OCI-M1 (cell line): ENCODE results near the gene HCFC1.

Experiments used
- DNase-seq: peaks from one replicate; lab custom pipeline; 2025; lab: John Stamatoyannopoulos, UW

The HCFC1 gene

DNA sequence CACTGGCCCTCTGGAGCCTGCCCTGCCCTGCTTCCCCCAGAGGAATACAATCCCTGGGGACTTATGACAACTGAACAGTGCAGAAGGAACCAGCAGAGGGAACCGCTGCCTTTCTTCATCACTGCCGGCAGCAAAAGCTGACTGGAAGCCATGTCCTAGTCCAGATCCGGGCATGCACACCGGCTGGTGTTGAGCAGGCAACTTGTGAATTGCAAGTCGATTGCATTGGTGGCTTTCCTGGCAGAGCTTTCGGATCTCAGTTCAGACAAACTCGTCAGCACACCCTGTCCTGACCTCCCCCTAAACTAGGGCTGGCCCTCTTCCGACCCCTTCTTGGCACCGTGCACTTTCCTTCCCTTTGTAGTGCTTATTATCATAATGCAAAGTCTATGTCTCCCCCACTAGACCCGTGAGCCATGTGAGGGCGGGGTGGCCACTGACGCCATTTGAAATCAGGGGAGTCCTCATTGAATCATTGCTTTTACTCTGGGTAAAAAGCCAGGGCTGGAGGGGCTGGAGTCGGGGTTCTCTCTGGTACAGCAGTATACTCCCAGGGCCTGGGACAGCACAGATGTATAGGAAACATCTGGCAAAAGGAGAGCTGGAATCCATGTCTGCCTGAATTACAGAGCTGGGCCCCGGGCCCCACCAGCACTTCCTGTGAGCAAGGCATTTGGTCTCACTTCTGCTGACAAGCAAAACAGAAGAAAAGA lies 47.3 kb downstream of the HCFC1 start:
- DNase-seq: peak; percentile 72

DNA sequence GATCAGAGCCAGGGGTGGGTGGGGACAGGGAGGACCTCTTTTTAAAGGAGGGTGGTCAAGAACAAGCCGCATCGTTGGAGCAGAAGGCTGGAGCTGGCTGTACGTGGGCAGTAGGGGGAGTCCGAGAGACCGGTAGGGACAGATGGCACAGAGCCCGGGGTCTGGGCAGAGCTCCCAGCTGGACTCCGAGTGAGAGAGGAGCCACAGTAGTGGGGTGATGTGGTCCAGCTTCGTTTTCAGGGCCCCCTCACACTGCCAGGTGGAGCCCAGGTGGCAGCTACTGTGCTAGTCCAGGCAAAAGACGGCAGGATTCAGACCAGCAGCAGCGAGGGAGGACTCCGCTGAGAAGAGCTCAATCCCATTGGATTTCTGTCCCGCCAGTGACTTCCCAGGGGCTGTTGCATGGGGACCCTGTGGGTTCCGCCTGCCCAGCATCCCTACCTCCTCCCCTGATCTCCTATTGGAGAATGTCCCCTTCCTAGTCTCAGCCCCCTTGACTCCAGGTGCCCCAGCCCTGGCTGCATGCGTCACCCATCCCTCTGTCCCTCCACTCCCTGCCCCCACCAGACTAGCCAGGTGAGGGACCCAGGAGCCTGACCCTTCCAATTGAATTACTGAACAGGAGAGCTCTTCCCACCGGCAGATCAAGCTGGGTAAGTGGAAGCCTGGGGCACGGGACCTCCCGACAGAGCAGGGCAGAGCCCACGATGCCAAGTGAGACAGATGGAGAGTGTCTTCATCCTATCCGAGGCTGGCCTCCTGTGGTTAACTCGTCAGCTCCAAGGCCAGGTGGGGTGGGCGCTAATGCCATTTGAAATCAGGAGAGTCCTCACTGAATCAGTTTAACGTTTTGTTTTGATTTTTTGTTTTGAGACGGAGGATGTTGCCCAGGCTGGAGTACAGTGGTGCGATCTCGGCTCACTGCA lies 48.4 kb downstream of the HCFC1 start:
- DNase-seq: no peak

- no peak for DNase-seq
Measured at GRCh38 chrX:153921511-153922446, 49.8 kb downstream of the HCFC1 start.

GRCh38 chrX:153921070-153921469 lies 50.5 kb downstream of the HCFC1 start:
- no peak for DNase-seq

DNA sequence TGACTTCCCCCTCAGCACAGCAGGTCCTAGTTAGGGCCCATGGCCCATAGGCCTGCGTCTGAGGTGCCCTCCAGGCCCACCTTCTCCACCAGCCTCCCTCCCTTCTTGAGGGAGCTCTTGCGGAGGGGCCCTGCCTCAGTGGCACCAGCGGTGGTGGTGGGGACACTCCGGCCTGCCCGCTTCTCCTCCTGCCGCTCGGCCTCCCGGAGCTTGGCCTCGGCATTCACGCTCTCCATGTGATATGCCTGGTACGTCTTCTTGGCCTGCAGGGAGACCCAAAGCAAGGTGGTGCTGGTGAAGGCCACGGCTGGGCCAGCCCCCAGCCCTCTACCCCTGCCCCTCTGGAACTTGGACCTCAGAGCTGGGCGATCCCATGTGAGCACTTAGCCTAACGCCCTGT lies 51.1 kb downstream of the HCFC1 start:
- DNase-seq: no peak

GRCh38 chrX:153919281-153919680 lies 52.3 kb downstream of the HCFC1 start:
- DNase-seq: no peak

GRCh38 chrX:153917869-153918268 lies 53.7 kb downstream of the HCFC1 start:
- DNase-seq: no peak

DNA sequence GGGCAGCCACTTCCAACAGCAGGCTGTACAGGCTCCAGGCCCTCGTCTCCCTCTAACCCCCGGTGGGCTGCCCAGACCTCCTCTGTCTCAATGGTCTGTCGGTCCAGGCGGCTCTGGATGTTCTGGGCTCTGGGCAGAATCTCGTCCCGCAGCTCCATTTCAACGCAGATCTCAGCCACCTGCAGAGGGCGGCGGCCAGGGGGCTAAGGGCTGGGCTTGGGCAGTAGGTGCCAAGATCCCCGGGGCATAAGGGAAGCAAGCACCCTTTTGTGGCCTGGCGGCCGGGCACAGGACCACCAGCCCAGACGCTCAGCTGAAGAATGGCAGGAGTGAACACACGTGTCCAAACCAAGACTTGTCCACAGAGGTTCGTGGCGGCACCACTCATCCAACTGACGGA lies 57.9 kb downstream of the HCFC1 start:
- no peak for DNase-seq

GRCh38 chrX:153913211-153913610 lies 58.4 kb downstream of the HCFC1 start:
- DNase-seq: no peak

- no peak for DNase-seq
Measured at GRCh38 chrX:153911798-153912197, 59.8 kb downstream of the HCFC1 start.

DNA sequence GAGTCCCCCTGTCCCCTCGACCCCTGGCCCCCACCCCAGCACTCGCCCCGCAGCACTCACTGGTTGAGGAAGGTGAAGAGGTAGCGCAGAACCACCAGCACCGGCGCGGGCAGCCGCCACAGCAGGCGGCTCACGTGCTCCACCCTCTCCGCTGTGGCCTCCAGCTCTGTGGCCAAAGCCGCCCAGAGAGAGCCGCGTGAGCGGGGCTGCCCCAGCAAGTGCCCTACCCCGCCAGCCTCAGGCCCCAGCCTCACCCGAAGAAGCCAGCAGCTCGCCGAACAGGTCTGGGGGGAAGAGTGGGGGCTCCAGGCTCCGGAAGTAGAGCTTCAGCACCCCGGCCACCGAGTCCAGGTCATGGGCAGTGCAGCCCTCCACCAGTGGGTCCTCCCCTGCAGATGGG lies 61.2 kb downstream of the HCFC1 start:
- no peak for DNase-seq

DNA sequence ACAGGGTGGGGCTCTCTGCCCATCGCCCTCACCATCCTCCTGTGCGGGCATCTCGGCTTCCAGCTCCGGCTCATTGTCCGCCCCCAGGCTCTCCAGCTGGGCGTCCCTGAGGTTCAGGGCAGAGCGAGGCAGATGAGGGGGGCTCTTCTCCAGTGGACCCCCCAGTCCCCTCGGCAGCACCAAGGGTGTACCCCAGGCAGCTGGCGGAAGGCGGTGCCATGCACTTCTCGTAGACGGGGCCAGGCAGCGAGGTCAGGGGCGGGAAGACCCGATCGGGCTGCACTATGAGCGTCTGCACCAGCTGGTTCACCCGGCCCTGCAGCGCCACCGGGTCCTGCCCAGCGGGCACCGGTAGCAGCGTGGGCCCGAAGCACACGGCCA lies 61.6 kb downstream of the HCFC1 start:
- no peak for DNase-seq

DNA sequence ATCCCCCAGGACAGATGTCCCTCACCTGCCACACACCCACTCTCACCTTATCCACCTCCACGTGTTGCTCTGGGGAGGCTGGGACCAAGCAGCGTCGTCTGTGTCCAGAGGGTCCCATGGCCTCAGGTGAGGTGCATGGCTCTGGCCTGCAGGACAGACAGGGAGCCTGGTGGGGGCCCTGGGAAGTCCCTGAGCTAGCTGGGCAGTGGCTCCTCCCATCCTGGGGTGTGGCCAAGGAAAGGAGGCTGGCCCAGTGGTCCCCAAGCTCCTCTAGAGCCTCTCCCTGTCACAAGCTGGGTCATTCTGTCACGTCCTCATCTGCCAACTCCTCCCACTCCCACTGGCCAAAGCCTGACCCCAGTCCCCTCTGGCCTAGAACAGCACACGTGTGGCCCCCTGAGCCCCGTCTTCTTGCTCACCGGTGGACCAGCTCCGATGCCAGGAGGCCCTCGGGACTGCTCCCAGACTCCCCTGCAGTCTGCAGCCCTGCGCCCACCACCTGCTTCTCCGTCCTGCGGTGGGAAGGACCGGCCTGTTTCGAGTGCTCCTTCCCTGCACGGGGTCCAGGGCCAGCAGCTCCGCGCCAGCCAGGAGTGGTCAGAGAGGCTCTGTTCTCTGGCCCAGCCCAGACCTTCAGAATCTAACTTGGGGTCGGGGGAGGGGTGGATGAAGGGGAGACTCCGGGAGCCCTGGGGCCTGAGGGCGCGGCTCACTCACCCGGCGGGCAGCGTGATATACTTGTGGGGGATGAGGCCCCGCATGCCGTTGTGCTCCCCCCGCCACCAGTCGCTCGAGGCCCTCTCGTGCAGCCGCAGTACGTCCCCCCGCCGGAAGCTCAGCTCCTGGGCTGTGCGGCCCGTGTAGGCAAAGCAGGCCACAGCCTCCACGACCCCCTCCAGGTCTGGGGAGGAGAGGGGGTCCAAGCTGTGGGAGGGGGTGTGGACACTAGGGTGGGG lies 62.3 kb downstream of the HCFC1 start:
- DNase-seq: peak; percentile 39

DNA sequence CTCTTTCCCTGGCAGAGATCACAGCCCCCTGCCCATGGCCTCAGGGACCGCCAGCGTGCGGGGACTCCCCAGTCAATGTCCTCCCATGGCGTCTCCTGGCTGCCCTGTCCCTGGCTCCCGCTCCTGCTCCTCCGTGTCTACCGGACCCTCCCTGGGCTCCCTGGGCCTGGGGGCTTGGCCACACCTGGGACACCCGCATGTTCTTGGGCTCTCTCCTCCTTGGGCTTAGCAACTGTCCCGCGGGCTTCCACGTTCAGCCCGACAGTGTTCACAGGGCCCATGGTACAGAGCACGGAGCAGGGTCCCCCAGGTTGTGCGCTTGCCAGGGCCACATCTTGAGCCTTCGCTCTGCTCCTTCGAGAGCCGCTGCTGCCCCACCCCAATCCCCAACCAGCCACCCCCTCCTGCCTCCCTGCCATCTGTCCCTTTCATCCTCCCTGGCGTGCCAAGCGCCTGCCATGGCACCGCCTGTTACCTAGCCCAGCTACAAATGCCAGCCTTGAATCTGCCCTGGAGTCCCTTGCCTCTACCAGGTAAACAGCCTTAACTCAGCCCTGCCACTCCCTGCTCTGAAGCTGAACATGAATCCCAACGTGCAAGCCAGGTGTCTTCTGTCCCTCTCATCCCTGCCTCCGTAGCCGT lies 63.3 kb downstream of the HCFC1 start:
- DNase-seq: no peak

DNA sequence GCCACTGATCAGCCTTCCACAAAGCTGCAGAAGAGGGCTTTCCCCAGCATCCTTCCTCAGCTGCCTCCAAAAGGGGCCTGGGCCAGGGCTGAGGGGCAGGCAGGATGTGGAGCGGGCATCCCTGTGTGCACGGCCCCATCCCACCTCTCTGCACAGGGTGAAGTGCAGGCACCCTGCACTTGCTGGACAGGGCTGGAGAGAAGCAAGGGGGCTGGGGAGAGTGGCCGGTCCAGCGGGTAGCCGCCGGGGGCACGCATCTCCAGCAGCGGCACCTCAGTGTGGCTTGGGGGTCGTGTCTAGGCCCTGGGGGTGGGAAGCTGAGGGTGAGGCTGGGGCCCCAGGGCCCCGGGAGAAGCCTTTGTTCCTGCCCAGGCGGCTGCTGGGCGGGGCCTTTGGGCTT lies 64.2 kb downstream of the HCFC1 start:
- no peak for DNase-seq

DNA sequence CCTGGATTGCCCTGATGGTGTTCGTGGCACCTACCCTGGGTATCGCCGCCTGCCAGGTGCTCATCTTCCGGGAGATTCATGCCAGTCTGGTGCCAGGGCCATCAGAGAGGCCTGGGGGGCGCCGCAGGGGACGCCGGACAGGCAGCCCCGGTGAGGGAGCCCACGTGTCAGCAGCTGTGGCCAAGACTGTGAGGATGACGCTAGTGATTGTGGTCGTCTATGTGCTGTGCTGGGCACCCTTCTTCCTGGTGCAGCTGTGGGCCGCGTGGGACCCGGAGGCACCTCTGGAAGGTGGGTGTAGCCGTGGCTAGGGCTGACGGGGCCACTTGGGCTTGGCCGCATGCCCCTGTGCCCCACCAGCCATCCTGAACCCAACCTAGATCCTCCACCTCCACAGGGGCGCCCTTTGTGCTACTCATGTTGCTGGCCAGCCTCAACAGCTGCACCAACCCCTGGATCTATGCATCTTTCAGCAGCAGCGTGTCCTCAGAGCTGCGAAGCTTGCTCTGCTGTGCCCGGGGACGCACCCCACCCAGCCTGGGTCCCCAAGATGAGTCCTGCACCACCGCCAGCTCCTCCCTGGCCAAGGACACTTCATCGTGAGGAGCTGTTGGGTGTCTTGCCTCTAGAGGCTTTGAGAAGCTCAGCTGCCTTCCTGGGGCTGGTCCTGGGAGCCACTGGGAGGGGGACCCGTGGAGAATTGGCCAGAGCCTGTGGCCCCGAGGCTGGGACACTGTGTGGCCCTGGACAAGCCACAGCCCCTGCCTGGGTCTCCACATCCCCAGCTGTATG lies 65.3 kb downstream of the HCFC1 start:
- DNase-seq: no peak

DNA sequence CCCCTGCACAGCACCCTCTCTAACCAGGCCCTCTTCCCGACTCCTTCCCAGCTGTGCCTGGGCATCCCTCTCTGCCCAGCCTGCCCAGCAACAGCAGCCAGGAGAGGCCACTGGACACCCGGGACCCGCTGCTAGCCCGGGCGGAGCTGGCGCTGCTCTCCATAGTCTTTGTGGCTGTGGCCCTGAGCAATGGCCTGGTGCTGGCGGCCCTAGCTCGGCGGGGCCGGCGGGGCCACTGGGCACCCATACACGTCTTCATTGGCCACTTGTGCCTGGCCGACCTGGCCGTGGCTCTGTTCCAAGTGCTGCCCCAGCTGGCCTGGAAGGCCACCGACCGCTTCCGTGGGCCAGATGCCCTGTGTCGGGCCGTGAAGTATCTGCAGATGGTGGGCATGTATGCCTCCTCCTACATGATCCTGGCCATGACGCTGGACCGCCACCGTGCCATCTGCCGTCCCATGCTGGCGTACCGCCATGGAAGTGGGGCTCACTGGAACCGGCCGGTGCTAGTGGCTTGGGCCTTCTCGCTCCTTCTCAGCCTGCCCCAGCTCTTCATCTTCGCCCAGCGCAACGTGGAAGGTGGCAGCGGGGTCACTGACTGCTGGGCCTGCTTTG lies 66.0 kb downstream of the HCFC1 start:
- no peak for DNase-seq

DNA sequence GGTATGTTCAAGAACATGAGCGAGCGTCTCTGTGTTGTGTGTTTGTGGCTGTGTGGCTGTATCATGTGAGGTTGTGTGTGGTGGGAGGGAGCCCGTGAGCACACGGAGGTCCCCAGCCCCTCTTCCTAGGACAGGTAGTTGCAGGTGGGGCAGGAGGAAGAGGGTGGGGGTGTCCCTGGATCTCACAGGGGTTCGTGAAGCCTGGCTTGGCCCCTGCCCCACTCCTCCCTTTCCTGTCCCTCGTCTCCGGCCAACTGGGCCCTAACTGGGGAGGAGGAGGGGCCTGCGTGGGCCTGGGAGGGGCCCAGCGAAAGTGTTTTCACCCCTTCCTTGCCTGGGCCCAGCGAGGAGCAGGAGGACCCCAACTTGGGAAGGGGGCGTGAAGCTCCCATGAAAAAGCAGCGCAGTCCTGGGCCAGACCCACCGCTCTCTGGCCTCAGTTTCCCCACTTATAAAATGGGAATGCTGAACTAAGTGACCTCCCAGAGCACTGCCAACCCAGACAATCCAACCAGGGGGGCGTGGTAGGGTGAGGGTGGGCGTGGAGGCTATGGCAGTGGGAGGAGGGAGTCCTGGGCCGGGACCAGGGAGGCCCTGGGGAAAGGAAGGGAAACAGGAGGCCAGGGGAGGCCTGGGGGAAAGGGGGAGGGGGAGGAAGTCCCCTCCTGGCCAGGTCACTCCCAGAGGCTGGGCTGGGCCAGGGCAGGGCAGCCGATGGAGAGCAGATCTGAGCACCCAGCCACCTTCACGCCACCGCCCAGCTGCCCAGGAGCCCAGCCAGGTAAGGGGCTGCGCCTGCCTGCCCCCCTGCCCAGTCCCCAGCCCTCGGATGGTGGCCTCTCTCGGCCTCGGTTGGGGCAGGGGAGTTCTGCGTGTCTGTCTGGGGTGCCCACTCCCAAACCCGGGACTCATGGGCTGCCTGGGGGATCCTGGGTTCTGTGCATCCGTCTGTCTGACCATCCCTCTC lies 67.3 kb downstream of the HCFC1 start, which contains the start of gene AVPR2:
AVPR2 (plus strand) TSS at position 683 of the 967 bp plus-strand sequence. CDS start 473 bp downstream, outside the sequence.
- DNase-seq: peak; percentile 35
